Measurements from ENCODE around the gene GALR1.
"Not testable (repeated sequence)": the region's sequence is repeated elsewhere in the genome, so short reads cannot be mapped to it uniquely, and the experiment has no call there.

GALR1 gene

DNA sequence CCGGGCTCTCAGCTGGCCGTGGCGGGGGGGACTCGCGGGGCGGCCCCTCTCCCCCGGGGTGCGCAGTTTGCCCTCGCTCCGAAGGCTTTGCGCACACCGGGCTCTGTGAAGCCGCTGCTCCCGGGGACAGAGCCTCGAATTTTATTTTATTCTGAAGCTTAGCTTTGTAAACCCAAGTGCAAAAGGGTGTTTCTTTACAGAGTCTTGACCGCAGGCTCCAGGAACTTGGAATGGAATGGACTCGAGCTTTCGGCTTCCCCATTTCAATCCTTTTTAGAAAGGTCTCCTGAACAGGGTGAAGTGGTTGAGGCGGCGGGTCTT lies 2.0 kb downstream of the GALR1 start:
- no peak for DNase-seq

- no peak for DNase-seq
Measured at GRCh38 chr18:77254711-77255405, 5.2 kb downstream of the GALR1 start.

- no peak for DNase-seq
Measured at GRCh38 chr18:77255426-77256105, 5.9 kb downstream of the GALR1 start.

DNA sequence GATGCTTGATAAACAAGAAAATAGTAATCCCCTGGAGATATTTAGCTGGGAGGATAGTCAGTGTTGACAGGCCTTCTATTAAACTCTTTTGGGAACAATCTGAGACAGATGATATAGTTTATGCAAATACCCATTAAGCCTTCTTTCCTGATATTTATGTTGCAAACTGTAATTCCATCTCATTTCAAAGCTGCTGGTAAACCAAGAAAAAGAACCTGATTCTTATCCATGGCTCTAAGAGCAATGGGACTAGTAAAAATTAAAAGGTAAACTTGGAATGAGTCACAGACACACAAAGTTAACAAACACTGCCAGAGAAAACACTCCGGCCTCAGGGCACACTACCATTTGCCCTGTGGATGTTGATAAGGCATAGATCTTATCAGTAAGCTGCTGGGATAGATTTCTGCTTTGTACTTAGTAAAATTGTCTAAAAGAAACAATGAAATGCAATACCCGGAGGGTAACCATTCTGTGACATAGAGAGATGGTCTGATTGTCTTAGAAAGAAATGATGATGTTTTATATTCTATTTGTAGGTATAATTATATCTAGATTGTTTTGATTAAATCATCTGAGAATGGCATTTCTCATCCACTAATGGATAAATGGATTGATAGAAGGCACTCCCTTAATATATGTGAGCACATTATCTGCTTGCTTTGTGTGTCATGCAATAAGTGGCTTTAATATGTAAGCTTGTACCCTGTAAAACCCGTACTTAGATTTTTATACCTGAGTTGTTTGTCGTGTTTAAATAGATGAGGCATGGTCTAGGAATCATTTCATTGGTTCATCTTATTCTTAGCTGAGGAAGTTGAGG lies 13.2 kb downstream of the GALR1 start:
- no peak for DNase-seq

DNA sequence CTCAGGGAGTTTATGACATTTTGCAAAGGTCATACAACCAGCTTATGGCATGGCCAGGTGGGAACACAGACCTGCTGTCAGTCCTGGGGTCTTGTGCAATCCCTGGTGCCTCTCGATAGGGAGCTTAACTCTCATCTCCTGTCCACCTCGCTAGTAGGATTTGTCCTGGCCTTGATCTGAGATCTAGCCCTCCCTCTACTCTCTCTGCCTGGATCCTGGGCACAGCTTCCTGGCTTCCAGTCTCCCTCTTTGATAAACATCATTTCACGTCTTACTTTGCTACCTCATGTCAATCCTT lies 13.8 kb downstream of the GALR1 start:
- no peak for DNase-seq

- DNase-seq, result no peak
Measured at GRCh38 chr18:77267969-77268368, 18.3 kb downstream of the GALR1 start.

GRCh38 chr18:77268456-77268855 lies 18.8 kb downstream of the GALR1 start:
- DNase-seq, result no peak

- no peak for DNase-seq
Measured at GRCh38 chr18:77271576-77272481, 22.2 kb downstream of the GALR1 start.

DNA sequence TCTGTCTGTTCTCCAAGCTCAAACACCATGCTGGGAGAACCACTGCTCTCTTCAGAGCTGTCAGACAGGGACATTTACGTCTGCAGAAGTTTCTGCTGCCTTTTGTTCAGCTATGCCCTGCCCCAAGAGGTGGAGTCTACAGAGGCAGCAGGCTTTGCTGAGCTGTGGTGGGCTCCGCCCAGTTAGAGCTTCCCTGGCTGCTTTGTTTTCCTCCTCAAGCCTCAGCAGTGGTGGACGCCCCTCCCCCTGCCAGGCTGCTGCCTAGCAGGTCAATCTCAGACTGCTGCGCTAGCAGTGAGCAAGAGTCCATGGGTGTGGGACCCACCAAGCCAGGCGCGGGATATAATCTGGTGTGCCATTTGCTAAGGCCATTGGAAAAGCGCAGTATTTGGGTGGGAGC lies 41.2 kb downstream of the GALR1 start:
- DNase-seq, result not testable (repeated sequence)

- no peak for DNase-seq
Measured at GRCh38 chr18:77298172-77298571, 48.5 kb downstream of the GALR1 start.

GRCh38 chr18:77299706-77300105 lies 50.1 kb downstream of the GALR1 start:
- DNase-seq, result no peak

DNA sequence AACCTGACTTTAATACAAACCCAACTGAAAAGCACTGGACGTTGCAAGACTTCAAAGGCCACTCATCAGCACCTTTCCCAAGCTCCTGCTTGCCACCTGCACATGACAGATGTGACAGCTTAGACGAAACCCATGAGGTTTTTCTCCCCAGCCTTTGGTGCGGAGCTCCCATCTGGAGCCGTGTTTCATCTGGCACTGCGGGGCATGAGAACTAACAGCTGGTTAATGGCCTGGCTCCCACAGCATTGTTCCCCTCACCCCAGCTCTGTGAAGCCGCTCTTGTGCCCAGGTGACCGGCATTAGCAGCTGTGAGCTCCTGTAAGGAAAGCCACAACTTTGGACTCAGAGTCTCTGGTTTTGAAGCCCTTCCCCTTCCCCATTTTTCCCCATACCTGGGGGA lies 50.9 kb downstream of the GALR1 start:
- DNase-seq, result no peak

- DNase-seq, result no peak
Measured at GRCh38 chr18:77304268-77304667, 54.6 kb downstream of the GALR1 start.

DNA sequence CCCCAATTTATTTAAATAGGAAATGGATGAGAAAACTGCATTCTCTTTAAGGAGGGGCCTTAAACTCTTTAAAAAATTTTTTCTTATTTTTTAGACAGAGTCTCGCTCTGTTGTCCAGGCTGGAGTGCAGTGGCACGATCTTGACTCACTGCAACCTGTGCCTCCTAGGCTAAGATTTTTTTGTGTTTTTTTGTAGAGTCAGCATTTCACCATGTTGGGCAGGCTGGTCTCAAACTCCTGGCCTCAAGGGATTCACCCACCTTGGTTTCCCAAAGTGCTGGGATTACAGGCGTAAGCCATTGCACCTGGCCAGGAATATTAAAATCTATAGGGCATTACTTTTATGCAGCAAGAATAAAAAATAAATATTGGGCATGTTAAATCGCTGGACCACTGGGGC lies 56.0 kb downstream of the GALR1 start:
- DNase-seq, result no peak

DNA sequence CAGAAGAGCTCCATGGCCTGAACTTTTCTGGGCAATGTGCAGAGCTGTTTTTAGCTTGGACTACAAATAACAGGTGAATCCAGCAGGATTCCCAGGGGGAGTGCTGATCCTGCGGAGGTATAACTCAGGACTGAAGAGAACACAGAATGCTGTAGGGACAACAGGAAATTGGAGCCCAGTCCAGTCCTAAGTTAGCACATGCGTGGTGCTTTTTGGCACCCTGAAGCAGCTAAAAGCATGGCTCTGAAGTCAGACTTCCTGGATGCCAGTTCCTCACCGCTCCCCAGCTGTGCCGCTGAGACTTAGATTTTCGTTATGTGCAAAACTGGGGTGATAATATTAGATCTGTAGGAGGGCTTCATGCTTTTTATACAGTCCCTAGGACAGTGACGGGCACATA lies 58.6 kb downstream of the GALR1 start:
- DNase-seq, result no peak

- DNase-seq, result no peak
Measured at GRCh38 chr18:77314511-77314910, 64.9 kb downstream of the GALR1 start.

- DNase-seq, result no peak
Measured at GRCh38 chr18:77314952-77315351, 65.3 kb downstream of the GALR1 start.

DNA sequence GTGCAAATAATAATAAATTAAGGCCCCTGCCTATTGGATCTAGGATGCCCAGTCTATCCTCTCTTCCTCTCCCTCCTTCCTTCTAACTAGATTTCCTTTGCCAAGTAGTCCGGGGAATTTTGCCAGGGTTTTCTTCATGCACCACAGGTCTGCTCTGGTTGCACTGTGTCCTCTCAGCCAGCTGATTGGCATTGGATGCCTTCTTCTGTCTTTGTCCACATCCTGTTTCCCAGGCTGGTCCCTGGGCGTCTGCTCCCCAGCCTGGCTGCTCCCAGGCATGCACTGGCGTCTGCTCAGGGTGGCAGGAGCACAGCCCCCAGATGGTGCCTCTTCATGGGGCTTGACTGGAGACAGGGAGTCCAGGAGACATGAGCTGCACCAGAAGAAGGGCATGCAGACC lies 66.4 kb downstream of the GALR1 start:
- no peak for DNase-seq

- no peak for DNase-seq
Measured at GRCh38 chr18:77316641-77317040, 67.0 kb downstream of the GALR1 start.

DNA sequence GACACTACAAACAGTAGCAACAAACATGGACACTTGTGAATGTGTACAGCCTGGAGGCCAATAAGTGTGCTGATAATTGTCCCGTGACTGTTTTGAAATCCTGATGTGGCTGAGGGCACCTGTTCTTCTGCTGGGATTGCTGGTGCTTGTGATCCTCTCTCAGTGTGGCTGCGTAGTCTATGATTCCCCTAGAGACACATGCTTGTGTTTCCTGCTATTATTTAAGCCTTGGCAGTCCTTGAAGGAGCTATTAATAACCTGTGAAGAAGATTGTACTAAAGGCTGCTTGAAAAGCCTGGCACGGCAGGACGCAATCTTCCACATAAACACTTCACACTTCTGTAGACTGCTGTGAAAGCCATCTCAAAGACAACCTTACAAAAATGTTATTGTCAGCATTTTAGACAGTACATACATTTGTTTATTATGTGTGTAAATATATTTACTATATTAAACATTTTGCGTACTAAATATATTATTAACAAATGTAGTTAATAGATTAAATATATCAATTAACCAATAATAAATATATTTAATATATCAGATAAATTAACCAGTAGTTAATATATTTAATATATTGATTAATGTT lies 71.4 kb downstream of the GALR1 start:
- no peak for DNase-seq

DNA sequence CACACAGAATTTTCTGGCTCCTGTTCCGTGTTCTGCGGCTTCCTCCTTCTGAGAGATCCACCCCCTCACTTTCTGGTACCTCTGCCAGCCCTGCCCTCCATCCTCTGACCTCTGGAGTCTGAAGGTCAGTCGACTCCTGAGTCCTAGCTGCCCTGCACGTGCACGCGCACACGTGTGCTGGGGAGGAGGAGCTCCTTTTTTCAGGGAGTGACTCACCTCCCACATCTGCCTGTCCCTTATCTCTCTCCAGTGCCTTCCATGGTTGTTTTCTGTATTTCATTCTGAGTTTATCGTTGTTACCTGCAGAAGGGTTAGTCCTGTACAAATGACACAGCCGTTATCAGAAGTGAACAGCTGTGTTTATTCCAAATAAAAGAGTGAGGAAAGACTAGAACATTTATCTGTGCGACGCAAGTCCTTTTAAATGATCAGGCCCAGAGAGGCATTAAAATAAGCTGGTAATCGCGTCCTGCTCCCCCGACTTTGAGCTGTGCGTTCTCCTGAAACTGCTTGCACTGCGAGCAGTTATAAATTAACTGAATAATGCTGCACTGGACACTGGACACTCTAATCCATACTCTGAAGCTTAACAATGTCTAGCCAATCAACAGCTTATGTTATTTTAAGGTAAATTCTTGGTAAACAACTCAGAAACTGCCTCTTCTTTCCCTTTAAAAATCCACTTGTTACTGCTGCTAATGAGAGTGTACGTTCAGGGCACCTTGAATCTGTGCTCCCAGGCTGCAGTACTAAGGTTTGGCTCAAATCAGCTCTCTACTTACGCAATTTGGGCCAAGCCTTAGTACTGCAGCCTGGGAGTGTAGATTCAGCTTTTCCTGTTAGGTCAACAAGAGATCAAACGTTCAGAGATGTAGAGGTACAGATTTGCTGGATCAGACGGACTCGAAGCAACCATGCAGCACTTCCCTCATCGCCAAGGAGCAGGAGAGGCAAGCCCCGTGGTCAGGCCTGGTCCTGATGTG lies 72.5 kb downstream of the GALR1 start:
- no peak for DNase-seq

Measured in effector CD4-positive, alpha-beta T cell (primary cell).